Stomach (tissue), 9 donors: ENCODE results near the gene KCNH8. TPM values are rescaled to one million over a fixed set of nuclear protein-coding genes. Genes with fewer than 3 reads are reported as not detected.

ENCODE experiments used
- DNase-seq, 2 donors: peaks; one replicate each; pipeline versions ENCODE4 v3.0.0 to v3.0.0-alpha.2; 2013 to 2019
- H3K27ac ChIP-seq, 5 donors: fragments of 200-600 bp in 4 of 5; sonication (generic) in 4 of 5; one replicate each; pipeline ENCODE4 v1.5.1; 2013 to 2019; ENCODE audit warnings: mild to moderate bottlenecking in 1 of 5, moderate library complexity in 1 of 5
- H3K27me3 ChIP-seq, 3 donors: fragments of 200-600 bp; sonication (generic); one replicate each; pipeline ENCODE4 v1.5.1; 2017 to 2019; ENCODE audit warnings: mixed run types in 1 of 3
- H3K36me3 ChIP-seq, 4 donors: fragments of 200-600 bp; sonication (generic); 1 replicate in 3 of 4; 2 replicates in 1 of 4; pipeline ENCODE4 v1.5.1; 2016 to 2019
- H3K4me1 ChIP-seq, 4 donors: fragments of 200-600 bp; sonication (generic); one replicate each; pipeline ENCODE4 v1.5.1; 2016 to 2019
- H3K4me3 ChIP-seq, 4 donors: fragments of 200-600 bp; sonication (generic) in 3 of 4; one replicate each; pipeline ENCODE4 v1.5.1; 2016 to 2019; ENCODE audit warnings: mild to moderate bottlenecking in 1 of 4
- H3K9me3 ChIP-seq, 4 donors: fragments of 200-600 bp; sonication (generic); one replicate each; pipeline ENCODE4 v1.5.1; 2016 to 2019
- CTCF ChIP-seq, 7 experiments: fragments of 450-650 bp in 4 of 7; fragments of 200-600 bp in 3 of 7; sonication (generic) in 3 of 7; IDR thresholded peaks; one replicate each; pipeline ENCODE4 v1.5.1; 2016 to 2019; ENCODE audit warnings: antibody characterized with exemption in 7 of 7, control low read depth in 2 of 7, mild to moderate bottlenecking in 1 of 7
- EP300 ChIP-seq: sonication (generic); formaldehyde crosslinking; IDR thresholded peaks from one replicate; pipeline ENCODE4 v1.6.1; 2017; ENCODE audit warnings: antibody characterized with exemption
- POLR2A ChIP-seq, 4 donors: fragments of 450-650 bp; IDR thresholded peaks; one replicate each; pipeline ENCODE4 v1.6.1; 2016; ENCODE audit warnings: antibody characterized with exemption in 4 of 4, control low read depth in 2 of 4, mild to moderate bottlenecking in 1 of 4, moderate library complexity in 1 of 4
- POLR2AphosphoS5 ChIP-seq, 3 donors: sonication (generic); formaldehyde crosslinking; IDR thresholded peaks; one replicate each; pipeline ENCODE4 v1.6.1; 2016; ENCODE audit warnings: antibody characterized with exemption in 3 of 3
- WGBS, 5 donors: extraction: QIAGEN DNeasy Blood & Tissue Kit in 3 of 5; methylation state at CpG; one replicate each; pipeline versions ENCODE4 v1.1.5 to v1.1.7; 2013 to 2018; 5-methylcytosine and 5-hydroxymethylcytosine counted together
- intact Hi-C: fragments of 100-400 bp; cut with DNase I; formaldehyde crosslinking; loops from one replicate; pipeline ENCODE4 v1.15.1; 2023; ENCODE audit warnings: low total_unique reads
- polyA plus RNA-seq, 3 donors: library from polyadenylated mRNA; stranded (reverse); fragments of 200-250 nt; gene quantifications; one replicate each; pipeline ENCODE4 v1.2.3, GENCODE V29; 2013
- total RNA-seq, 5 donors: library from RNA; depleted of rRNA; stranded (reverse); fragments of >200 nt; gene quantifications; one replicate each; pipeline versions ENCODE4 v1.1.0 to v1.2.3, GENCODE V29; 2014 to 2016
- donor health status: healthy with polysubstance abuse.
- donor health status: Bipolar disorder and iron deficiency.
- donor health status: healthy.

Gene KCNH8
- total and polyA plus RNA-seq, 8 donors, result 0.29 to 5.3 (median 0.89) TPM; not detected in 1

- TF ChIP-seq CTCF (IDR thresholded peaks at IDR 0.05) (no peak), POLR2A (IDR thresholded peaks at IDR 0.05) (no peak), EP300 (no peak), POLR2AphosphoS5 (IDR thresholded peaks at IDR 0.05) (no peak)
- intact Hi-C loops, result no loop called here
- no peak overlapping the region for H3K27ac ChIP-seq
These were observed 288.4 kb downstream of the KCNH8 start for GRCh38 chr3:19436746-19437145.

GRCh38 chr3:19439944-19440343 lies 291.6 kb downstream of the KCNH8 start:
- Histone ChIP-seq H3K4me1 (no peaks in the 10 kb centered on the region), H3K36me3 (no peaks in the 10 kb centered on the region), H3K27ac (no peak overlapping the region), H3K4me3 (no peak overlapping the region), H3K9me3 (no peaks in the 10 kb centered on the region), H3K27me3 (no peaks in the 10 kb centered on the region)
- intact Hi-C loops, result no loop called here
- TF ChIP-seq CTCF (IDR thresholded peaks at IDR 0.05) (no peak), POLR2A (IDR thresholded peaks at IDR 0.05) (no peak), POLR2AphosphoS5 (IDR thresholded peaks at IDR 0.05) (no peak), EP300 (no peak)
- DNase-seq, result no peak

More at GRCh38 chr3:19436746-19437145, 288.4 kb downstream of the KCNH8 start:
- 88 to 94% (median 91%) methylated on average over 1 of the region's 1 CpG for whole genome bisulfite sequencing, 5 donors
- DNase-seq, result no peak
- no peaks in the 10 kb centered on the region for H3K4me1 ChIP-seq
- no peaks in the 10 kb centered on the region for H3K9me3 ChIP-seq
- no peaks in the 10 kb centered on the region for H3K27me3 ChIP-seq
- no peak overlapping the region for H3K4me3 ChIP-seq
- H3K36me3 ChIP-seq, result no peaks in the 10 kb centered on the region

- H3K9me3 ChIP-seq, result no peaks in the 10 kb centered on the region
- TF ChIP-seq CTCF (IDR thresholded peaks at IDR 0.05) (no peak), POLR2AphosphoS5 (IDR thresholded peaks at IDR 0.05) (no peak), POLR2A (IDR thresholded peaks at IDR 0.05) (no peak), EP300 (no peak)
- 38 to 53% (median 45%) methylated on average over 2 of the region's 2 CpGs for WGBS, 5 donors
These were observed 297.8 kb downstream of the KCNH8 start for GRCh38 chr3:19446138-19446537.

DNA sequence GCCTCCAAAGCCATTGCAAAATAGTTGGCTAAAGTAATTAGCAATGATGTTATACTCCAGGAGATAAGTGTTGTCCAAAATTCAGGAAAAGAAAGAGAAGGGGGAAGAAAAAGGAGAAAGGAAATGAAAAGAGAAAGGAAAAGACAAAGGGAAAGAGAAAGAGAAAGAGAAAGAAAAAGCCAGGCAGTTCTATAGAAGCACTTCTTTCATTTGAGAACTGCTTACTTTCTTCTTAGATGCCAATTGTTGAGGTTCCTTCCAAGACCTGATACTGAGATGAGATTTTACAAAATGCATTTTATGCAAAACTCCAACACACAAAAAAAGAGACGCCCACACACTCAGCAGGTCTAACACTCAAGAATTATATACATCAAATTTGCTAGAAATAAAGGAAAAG lies 298.4 kb downstream of the KCNH8 start:
- intact Hi-C loops, result no loop called here
- Histone ChIP-seq H3K4me1 (no peaks in the 10 kb centered on the region), H3K36me3 (no peaks in the 10 kb centered on the region), H3K9me3 (no peaks in the 10 kb centered on the region), H3K27ac (no peak overlapping the region), H3K4me3 (no peak overlapping the region), H3K27me3 (no peaks in the 10 kb centered on the region)
- DNase-seq, result no peak
- WGBS, 5 donors, result 75 to 87% (median 77%) methylated on average over 1 of the region's 1 CpG
- TF ChIP-seq CTCF (IDR thresholded peaks at IDR 0.05), result no peak
- TF ChIP-seq EP300, result no peak

More at GRCh38 chr3:19446138-19446537, 297.8 kb downstream of the KCNH8 start:
- Histone ChIP-seq H3K4me3 (no peak overlapping the region), H3K27ac (no peak overlapping the region), H3K27me3 (no peaks in the 10 kb centered on the region), H3K4me1 (no peaks in the 10 kb centered on the region), H3K36me3 (no peaks in the 10 kb centered on the region)
- intact Hi-C loops, result no loop called here
- DNase-seq, result no peak
